ENCODE data around the gene RECQL5. TPM values are rescaled to one million over a fixed set of nuclear protein-coding genes. Genes with fewer than 3 reads are reported as not detected.

Gene RECQL5
- total and polyA plus RNA-seq, 2 of the 8 experiments (the other 6 are each of a cell fraction or from before 2014, with no cell fraction given) = 15.1 to 41.1 TPM

- no peak overlapping the region for H3K27ac ChIP-seq (ENCODE audit: low read depth, low read length)
- no peak overlapping the region for H4K91ac ChIP-seq (replicated peaks; ENCODE audit: insufficient read length, low read length)
- H4K5ac ChIP-seq (ENCODE audit: insufficient read length, low read depth, low read length) = no peak overlapping the region
- H3K23me2 ChIP-seq (ENCODE audit: low read depth, low read length) = no peaks in the 10 kb centered on the region
- H2BK15ac ChIP-seq (ENCODE audit: low read length) = no peak overlapping the region
- H2BK5ac ChIP-seq (ENCODE audit: low read depth, low read length) = no peak overlapping the region
- FAIRE-seq = no peak
- H4K8ac ChIP-seq (ENCODE audit: extremely low read depth, insufficient read depth, low read length) = no peak overlapping the region; the same call in none of the 2 replicates
- peaks cover 0 to 3% (median under 1%) of the 10 kb centered on the region in 4 experiments; a peak in 1 of 8 replicates for H3K36me3 ChIP-seq (ENCODE audit: control insufficient read depth in 2 of 4, insufficient read depth in 4 of 4, low read length in 3 of 4)
- ChIA-PET POLR2A (ENCODE audit: partially characterized antibody) (interaction anchor here (0.8 to 3.4 kb wide), 9 partner anchors 8 to 196 kb away, joined by 3 to 19 read pairs (median 4); partner anchors contain the start of genes RECQL5 and SAP30BP), CTCF (ENCODE audit: partially characterized antibody) (interaction anchor here (0.7 to 59.2 kb wide), 38 partner anchors 12 to 392 kb away, joined by 3 to 2200 read pairs (median 6); partner anchors contain the start of genes LLGL2, RECQL5, SAP30BP and SMIM5)
- 80% methylated on average over 12 of the region's 12 CpGs; no CpG with 5 or more reads in 1 of the 2 experiments for WGBS, 2 experiments (ENCODE audit: extremely low coverage in 1 of 2, insufficient coverage in 1 of 2, insufficient read length in 1 of 2, insufficient replicate concordance in 2 of 2, low coverage in 1 of 2, low lambda C conversion rate in 2 of 2, missing lambda C conversion rate in 1 of 2)
- peaks cover 0 to 16% (median 11%) of the 10 kb centered on the region in 4 experiments; a peak in 5 of 7 replicates for H3K4me1 ChIP-seq (replicated peaks in 1 of 4; ENCODE audit: control insufficient read depth in 3 of 4, insufficient read depth in 4 of 4, low read length in 3 of 4)
- peak overlapping the region; percentile 3 for H3K4ac ChIP-seq (replicated peaks; ENCODE audit: insufficient read length, low read depth, low read length)
- H3K4me3 ChIP-seq (ENCODE audit: extremely low read depth in 1 of 4, insufficient read depth in 2 of 4, low read depth in 3 of 4, low read length in 4 of 4) = no peak overlapping the region
- H2BK12ac ChIP-seq (ENCODE audit: low read depth, low read length) = no peak overlapping the region; the same call in 1 of the 2 replicates
- H3K27me3 ChIP-seq (replicated peaks in 1 of 4; ENCODE audit: control insufficient read depth in 3 of 4, extremely low read depth in 1 of 4, insufficient read depth in 3 of 4, low read length in 3 of 4) = no peaks in the 10 kb centered on the region
- H2BK120ac ChIP-seq (replicated peaks; ENCODE audit: low read depth, low read length) = no peak overlapping the region
- H3K56ac ChIP-seq (replicated peaks; ENCODE audit: insufficient read length, low read depth, low read length) = no peak overlapping the region
- no peak overlapping the region for H3K14ac ChIP-seq (ENCODE audit: insufficient read length)
- no peaks in the 10 kb centered on the region for H3K79me2 ChIP-seq (ENCODE audit: control insufficient read depth in 1 of 2, insufficient read depth in 2 of 2, low read length in 2 of 2)
- no peak overlapping the region for H2AK5ac ChIP-seq (ENCODE audit: low read depth, low read length)
- H2AFZ ChIP-seq (ENCODE audit: low read length) = no peak overlapping the region
- H3K4me2 ChIP-seq (ENCODE audit: insufficient read depth in 1 of 2, low read depth in 2 of 2, low read length in 2 of 2) = no peak overlapping the region
- DNase-seq (ENCODE audit: low read depth in 1 of 2, low spot score in 2 of 2) = no peak
- H3K23ac ChIP-seq (ENCODE audit: insufficient read length) = no peak overlapping the region
- H3K9me3 ChIP-seq (ENCODE audit: insufficient read depth in 2 of 2, low read depth in 1 of 2, low read length in 1 of 2) = no peaks in the 10 kb centered on the region
- no peak overlapping the region for H2BK20ac ChIP-seq (ENCODE audit: low read length)
- H3K9ac ChIP-seq (replicated peaks in 1 of 4; ENCODE audit: extremely low read depth in 1 of 4, low read depth in 3 of 4, low read length in 3 of 4) = no peak overlapping the region; a peak in 1 of 7 replicates
- H3K18ac ChIP-seq (ENCODE audit: extremely low read depth, low read length) = peak overlapping the region; percentile 15; the same call in 1 of the 2 replicates
- H3K79me1 ChIP-seq (ENCODE audit: low read depth, low read length) = no peaks in the 10 kb centered on the region
- peaks cover 5 to 20% of the 10 kb centered on the region in 2 experiments for H4K20me1 ChIP-seq (replicated peaks in 1 of 2; ENCODE audit: control insufficient read depth in 1 of 2, insufficient read depth in 2 of 2, low read length in 2 of 2)
- TF ChIP-seq MAX (IDR thresholded peaks at IDR 0.05) (no peak), EZH2 (IDR thresholded peaks at IDR 0.05; ENCODE audit: low read depth, low read length, severe bottlenecking) (no peak), CTCF (IDR thresholded peaks at IDR 0.05; ENCODE audit: control extremely low read depth in 1 of 3, insufficient read depth in 1 of 3, low read depth in 1 of 3, low read length in 3 of 3) (no peak), BACH1 (IDR thresholded peaks at IDR 0.05; ENCODE audit: low read length) (no peak), CTBP2 (IDR thresholded peaks at IDR 0.05; ENCODE audit: borderline replicate concordance, insufficient read depth, insufficient read length, low read length) (no peak), TEAD4 (IDR thresholded peaks at IDR 0.05; ENCODE audit: low read depth, low read length) (no peak), KDM4A (IDR thresholded peaks at IDR 0.05; ENCODE audit: low read depth, low read length, severe bottlenecking) (no peak), NANOG (IDR thresholded peaks at IDR 0.05; ENCODE audit: insufficient read depth, low read depth, low read length, poor library complexity, severe bottlenecking) (no peak), HDAC6 (IDR thresholded peaks at IDR 0.05; ENCODE audit: low read depth, low read length) (no peak), KDM5A (IDR thresholded peaks at IDR 0.05; ENCODE audit: low read length) (no peak)
Observed at GRCh38 chr17:75632428-75632827, 34.5 kb downstream of the RECQL5 start.

Data from H1 (cell line).